Smooth muscle cell (in vitro differentiated cells): ENCODE results near the gene CYP4F8. TPM values are rescaled to one million over a fixed set of nuclear protein-coding genes. Genes with fewer than 3 reads are reported as not detected.
A peak's percentile ranks its signal among the peaks of the same experiment; 100 is the strongest.

Source experiments
- DNase-seq: peaks from one replicate; lab custom pipeline; 2025; ENCODE audit not compliant: unreplicated experiment; lab: John Stamatoyannopoulos, UW
- H2AFZ ChIP-seq: fragments of 200-600 bp; sonication (generic); 2 replicates; pipeline ENCODE4 v1.6.0; 2016; ENCODE audit warnings: antibody characterized with exemption, low read depth, mild to moderate bottlenecking
- H3F3A ChIP-seq: fragments of 200-600 bp; sonication (generic); 2 replicates; pipeline ENCODE4 v1.6.0; 2017; ENCODE audit warnings: antibody characterized with exemption, low read depth
- H3K27ac ChIP-seq: fragments of 200-600 bp; sonication (generic); 2 replicates; pipeline ENCODE4 v1.5.1; 2016; ENCODE audit warnings: low read depth, mild to moderate bottlenecking
- H3K27me3 ChIP-seq: fragments of 200-600 bp; sonication (generic); 2 replicates; pipeline ENCODE4 v1.6.1; 2016; ENCODE audit warnings: low read depth, mild to moderate bottlenecking
- H3K36me3 ChIP-seq: fragments of 200-600 bp; sonication (generic); 2 replicates; pipeline ENCODE4 v1.5.1; 2016; ENCODE audit warnings: low read depth
- H3K4me1 ChIP-seq: fragments of 200-600 bp; sonication (generic); 2 replicates; pipeline ENCODE4 v1.5.1; 2016; ENCODE audit warnings: low read depth
- H3K4me2 ChIP-seq: fragments of 200-600 bp; sonication (generic); 2 replicates; pipeline ENCODE4 v1.6.0; 2016; ENCODE audit warnings: mild to moderate bottlenecking
- H3K4me3 ChIP-seq: fragments of 200-600 bp; sonication (generic); 2 replicates; pipeline ENCODE4 v1.5.1; 2016; ENCODE audit warnings: mild to moderate bottlenecking
- H3K79me2 ChIP-seq: fragments of 200-600 bp; sonication (generic); 2 replicates; pipeline ENCODE4 v1.6.0; 2016; ENCODE audit warnings: low read depth, mild to moderate bottlenecking
- H3K9ac ChIP-seq: fragments of 200-600 bp; sonication (generic); 2 replicates; pipeline ENCODE4 v1.6.0; 2016; ENCODE audit warnings: low read depth
- H3K9me3 ChIP-seq: fragments of 200-600 bp; sonication (generic); replicated peaks from 2 replicates; pipeline ENCODE4 v1.5.1; 2016; ENCODE audit warnings: low read depth
- H4K20me1 ChIP-seq: fragments of 200-600 bp; sonication (generic); 2 replicates; pipeline ENCODE4 v1.6.0; 2016; ENCODE audit warnings: low read depth
- CTCF ChIP-seq: fragments of 200-600 bp; sonication (generic); IDR thresholded peaks from 2 replicates; pipeline ENCODE4 v1.5.1; 2017; ENCODE audit warnings: borderline replicate concordance, mild to moderate bottlenecking, antibody characterized with exemption; ENCODE audit not compliant: insufficient read depth, poor library complexity, severe bottlenecking
- WGBS: methylation state at CpG from one replicate; pipeline ENCODE4 v1.1.7; 2016; ENCODE audit warnings: low lambda C conversion rate; 5-methylcytosine and 5-hydroxymethylcytosine counted together
- polyA plus RNA-seq: library from polyadenylated mRNA; unstranded; fragments of >200 nt; fragmentation: Nextera tagmentation; extraction: Ambion mirVana; gene quantifications from 2 replicates; pipeline ENCODE4 v1.2.1, GENCODE V29; 2016
- total RNA-seq: library from RNA; depleted of rRNA; stranded (reverse); fragments of >200 nt; gene quantifications from 2 replicates; pipeline ENCODE4 v1.2.3, GENCODE V29; 2014

CYP4F8 gene
- total and polyA plus RNA-seq, 2 experiments from 2014 or later, result not detected

- H3K27ac ChIP-seq, result no peak overlapping the region
- no peak overlapping the region for H3K4me2 ChIP-seq
- WGBS, result 50% methylated on average over 24 of the region's 25 CpGs
- no peaks in the 10 kb centered on the region for H3K79me2 ChIP-seq
- no peaks in the 10 kb centered on the region for H3K36me3 ChIP-seq
- no peaks in the 10 kb centered on the region for H4K20me1 ChIP-seq
- H3K4me3 ChIP-seq, result no peak overlapping the region
- no peaks in the 10 kb centered on the region for H3K4me1 ChIP-seq
- no peak overlapping the region for H3K9ac ChIP-seq
- H2AFZ ChIP-seq, result no peak overlapping the region
- H3K9me3 ChIP-seq, result peaks cover 11% of the 10 kb centered on the region
- H3K27me3 ChIP-seq, result no peaks in the 10 kb centered on the region
- H3F3A ChIP-seq, result no peaks in the 10 kb centered on the region
- TF ChIP-seq CTCF, result peak; percentile 36
- no peak for DNase-seq
Measured at GRCh38 chr19:15629003-15629880, 14.2 kb downstream of the CYP4F8 start.

- no peaks in the 10 kb centered on the region for H3K36me3 ChIP-seq
- H3K4me2 ChIP-seq, result no peak overlapping the region
- no peak overlapping the region for H3K27ac ChIP-seq
- 31% methylated on average over 9 of the region's 9 CpGs for WGBS
- TF ChIP-seq CTCF, result no peak
- no peak overlapping the region for H2AFZ ChIP-seq
- no peaks in the 10 kb centered on the region for H3K4me1 ChIP-seq
- no peak for DNase-seq
- no peak overlapping the region for H3K4me3 ChIP-seq
- no peaks in the 10 kb centered on the region for H3K79me2 ChIP-seq
- H3F3A ChIP-seq, result no peaks in the 10 kb centered on the region
- no peaks in the 10 kb centered on the region for H3K27me3 ChIP-seq
- H4K20me1 ChIP-seq, result no peaks in the 10 kb centered on the region
- peaks cover 11% of the 10 kb centered on the region for H3K9me3 ChIP-seq
- H3K9ac ChIP-seq, result no peak overlapping the region
Measured at GRCh38 chr19:15631817-15632216, 16.8 kb downstream of the CYP4F8 start.

- no peak for TF ChIP-seq CTCF
Measured at GRCh38 chr19:15633082-15633835, 18.2 kb downstream of the CYP4F8 start.

More at GRCh38 chr19:15633082-15633835, 18.2 kb downstream of the CYP4F8 start:
- no peak overlapping the region for H3K27ac ChIP-seq
- H3K4me1 ChIP-seq, result no peaks in the 10 kb centered on the region
- H3K79me2 ChIP-seq, result no peaks in the 10 kb centered on the region
- no peaks in the 10 kb centered on the region for H4K20me1 ChIP-seq
- no peak for DNase-seq
- H3F3A ChIP-seq, result no peaks in the 10 kb centered on the region
- H3K9ac ChIP-seq, result no peak overlapping the region
- H3K4me3 ChIP-seq, result no peak overlapping the region
- 46% methylated on average over 5 of the region's 5 CpGs for WGBS
- no peak overlapping the region for H3K4me2 ChIP-seq
- peaks cover 11% of the 10 kb centered on the region for H3K9me3 ChIP-seq
- no peaks in the 10 kb centered on the region for H3K36me3 ChIP-seq
- no peak overlapping the region for H2AFZ ChIP-seq
- no peaks in the 10 kb centered on the region for H3K27me3 ChIP-seq
